Measurements from ENCODE around the gene FREY1.
A peak's percentile ranks its signal among the peaks of the same experiment; 100 is the strongest.

The FREY1 gene

DNA sequence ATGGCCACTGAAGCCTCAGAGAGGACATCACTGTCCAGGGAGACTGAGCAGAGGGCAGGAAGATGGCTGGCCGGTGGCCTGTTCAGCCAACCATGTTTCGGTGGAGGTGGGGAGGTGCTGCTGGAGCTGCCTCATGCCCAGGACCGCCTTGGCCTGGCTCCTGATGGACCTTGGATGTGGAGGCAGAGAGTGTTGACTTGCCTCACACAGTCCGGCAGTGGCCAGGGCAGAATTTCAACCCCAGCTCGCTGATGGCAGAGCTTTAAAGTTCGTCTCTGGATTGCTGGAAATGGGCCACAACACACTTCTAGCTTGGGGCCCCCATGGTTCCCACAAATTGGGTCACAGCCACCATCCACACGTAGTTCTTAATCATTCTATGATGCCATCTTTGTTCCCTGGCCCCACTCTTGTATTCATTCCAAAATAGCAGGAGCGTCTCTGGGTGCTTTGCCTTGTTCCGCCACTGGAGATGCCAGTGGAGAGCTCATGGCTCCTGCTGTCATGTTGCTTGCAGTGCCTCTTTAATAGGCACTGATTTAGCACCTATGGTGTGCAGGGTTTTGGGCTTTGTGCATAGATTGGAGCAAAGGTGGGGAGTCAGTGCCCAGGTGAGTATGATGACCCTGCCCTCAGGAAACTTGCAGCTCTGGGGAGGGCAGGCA is 16.1 kb downstream of the FREY1 start:
- DNase-seq = no peak

DNA sequence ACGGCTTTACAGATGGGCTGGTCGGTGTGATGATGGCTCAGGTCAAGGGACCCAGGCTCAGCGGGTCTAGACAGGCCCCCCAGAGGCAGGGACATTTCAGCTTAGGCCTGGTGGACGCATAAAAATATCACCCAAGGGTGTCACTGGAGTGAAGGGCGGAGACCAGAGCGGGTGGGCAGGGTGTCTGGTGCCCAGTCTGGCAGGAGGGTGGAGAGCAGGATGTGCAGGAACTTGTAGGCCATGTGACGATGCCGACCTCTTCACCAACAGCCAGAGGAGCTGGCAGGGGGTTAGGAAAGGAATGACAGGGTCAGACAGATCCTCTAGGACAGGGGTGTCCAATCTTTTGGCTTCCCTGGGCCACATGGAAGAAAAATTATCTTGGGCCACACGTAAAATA is 17.1 kb downstream of the FREY1 start:
- no peak for DNase-seq

DNA sequence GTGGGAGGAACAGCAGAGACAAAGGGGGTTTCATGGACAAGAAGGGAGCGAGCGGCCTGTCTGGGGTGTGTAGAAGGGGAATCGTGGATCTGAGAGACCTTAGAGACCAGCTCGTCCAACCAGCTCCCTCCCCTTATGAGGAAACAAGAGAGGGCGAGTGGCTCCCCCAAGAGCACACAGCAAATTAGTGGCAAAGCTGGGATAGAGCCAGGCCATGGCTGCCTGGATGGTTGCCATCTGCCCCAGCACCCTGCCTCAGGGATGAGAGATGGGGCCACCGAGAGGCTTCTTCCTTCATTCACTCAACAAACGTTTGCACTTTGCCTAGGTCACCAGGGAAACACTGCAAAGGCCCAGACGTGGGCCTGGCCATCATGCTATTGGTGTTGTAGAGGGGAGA is 17.5 kb downstream of the FREY1 start:
- DNase-seq = no peak

DNA sequence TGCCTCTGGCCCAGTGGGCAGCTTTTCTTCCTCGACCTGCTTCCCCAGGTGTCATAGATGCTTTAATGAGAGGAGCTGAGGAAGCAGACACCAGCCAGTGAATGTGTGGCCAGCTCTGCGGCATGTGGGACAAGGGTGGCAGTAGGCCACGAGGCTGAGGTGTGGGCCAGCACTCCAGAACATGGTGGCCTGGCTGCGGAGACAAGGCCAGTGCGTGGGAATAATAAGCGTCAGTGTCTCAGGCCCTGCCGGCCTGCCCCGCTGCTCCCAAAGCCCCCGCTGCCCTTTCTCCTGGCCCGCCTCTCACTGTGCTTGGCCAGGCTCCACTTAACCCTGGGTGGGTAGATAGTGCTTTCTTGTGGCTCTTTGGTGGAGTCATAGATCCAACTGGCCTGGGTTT is 19.5 kb downstream of the FREY1 start:
- DNase-seq = no peak

DNA sequence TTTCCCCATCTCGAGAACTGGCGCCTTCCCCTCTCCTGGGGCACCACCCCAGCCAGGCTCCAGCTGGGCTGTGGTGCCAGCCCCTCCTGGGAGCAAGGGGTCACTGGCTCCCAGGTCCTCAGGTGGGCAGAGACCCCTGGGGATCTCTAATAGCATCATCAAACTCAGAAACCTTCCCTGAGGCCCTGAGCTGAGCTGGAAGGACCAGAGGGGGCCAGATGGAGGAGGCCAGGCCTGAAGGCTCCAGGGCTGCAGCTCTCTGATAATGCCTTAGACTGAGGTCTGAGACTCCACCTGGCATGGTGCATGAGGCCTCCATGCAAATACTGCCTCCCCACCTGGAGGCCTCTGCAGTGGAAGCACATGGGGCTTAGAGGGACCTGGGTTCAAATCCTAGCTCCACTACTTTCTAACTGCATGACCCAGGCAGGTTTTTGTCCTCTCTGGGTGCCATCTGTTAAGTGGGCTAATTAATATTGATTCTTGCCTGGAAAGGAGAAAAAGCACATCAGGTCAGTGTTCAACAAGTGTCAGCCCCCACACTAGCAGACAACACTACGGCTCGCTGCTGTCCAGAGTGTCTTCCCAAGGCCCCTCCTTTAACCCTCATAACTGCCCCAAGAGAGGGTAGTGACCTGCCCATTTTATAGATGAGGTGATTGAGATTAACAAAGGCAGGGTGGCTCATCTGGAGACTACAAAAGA is 20.1 kb downstream of the FREY1 start:
- DNase-seq = no peak

- no peak for DNase-seq
These were observed 20.9 kb downstream of the FREY1 start for GRCh38 chr11:45885921-45886721.

DNA sequence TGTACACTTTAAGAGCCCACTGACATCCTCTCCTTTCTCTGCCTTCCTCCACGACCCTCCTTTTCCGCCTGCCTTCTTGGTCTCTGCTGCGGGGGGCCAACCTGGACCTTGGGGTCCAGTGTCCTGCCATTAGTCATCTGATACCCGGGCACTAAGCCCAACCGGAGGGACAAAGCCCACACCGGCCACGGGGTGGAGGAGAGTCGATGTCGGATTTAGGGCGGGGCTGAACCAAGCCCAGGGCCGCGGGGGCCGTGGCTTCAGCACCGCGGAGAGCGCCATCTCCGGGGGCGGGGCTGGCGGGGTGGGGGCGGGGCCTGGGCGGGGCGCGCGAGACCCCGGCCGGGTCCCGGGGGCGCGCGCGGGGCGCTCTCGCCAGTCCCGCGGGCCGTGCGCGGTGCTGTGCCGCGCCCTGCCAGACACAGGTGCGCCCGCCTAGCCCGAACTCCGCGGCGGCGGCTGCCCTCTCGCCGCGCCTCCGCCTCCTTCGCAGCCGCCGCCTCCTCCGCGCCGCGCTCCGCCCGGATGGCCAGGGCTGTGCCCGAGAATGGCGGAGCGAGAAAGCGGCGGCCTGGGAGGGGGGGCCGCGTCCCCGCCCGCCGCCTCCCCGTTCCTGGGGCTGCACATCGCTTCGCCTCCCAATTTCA is 21.7 kb downstream of the FREY1 start, which contains the start of gene MAPK8IP1:
TSS of gene MAPK8IP1 (plus strand) at position 378 of the 647 bp plus-strand sequence. CDS start at position 548, 170 bp downstream.
- peak; percentile 28 for DNase-seq

DNA sequence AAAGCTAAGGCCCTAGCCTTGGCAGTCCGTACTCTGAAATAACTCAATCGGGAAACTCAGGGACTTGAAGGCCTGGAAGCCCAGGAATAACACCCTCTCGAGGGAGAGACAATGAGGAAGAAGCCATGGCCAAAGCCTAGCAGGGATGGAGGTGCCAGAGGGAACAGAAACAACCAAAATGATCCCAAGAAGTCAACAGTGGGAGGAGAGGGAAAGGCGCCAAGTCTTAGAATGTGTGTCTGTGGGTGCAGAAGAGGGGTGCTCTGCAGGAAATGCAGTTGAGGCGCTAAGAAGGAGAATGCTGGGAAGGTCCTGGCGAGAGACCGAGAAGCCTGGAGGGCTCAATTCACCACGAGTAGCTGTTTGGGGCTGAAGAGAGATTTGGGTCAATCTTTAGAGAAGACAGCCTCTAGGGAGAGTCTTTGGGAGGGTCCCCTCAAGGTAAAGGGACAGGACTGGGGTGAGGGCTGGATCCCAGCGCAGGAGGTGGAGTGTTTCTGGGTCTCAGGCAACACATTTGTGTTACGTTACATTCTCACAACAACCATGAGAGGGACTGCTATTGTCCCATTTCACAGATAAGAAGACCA is 22.4 kb downstream of the FREY1 start:
- no peak for DNase-seq

DNA sequence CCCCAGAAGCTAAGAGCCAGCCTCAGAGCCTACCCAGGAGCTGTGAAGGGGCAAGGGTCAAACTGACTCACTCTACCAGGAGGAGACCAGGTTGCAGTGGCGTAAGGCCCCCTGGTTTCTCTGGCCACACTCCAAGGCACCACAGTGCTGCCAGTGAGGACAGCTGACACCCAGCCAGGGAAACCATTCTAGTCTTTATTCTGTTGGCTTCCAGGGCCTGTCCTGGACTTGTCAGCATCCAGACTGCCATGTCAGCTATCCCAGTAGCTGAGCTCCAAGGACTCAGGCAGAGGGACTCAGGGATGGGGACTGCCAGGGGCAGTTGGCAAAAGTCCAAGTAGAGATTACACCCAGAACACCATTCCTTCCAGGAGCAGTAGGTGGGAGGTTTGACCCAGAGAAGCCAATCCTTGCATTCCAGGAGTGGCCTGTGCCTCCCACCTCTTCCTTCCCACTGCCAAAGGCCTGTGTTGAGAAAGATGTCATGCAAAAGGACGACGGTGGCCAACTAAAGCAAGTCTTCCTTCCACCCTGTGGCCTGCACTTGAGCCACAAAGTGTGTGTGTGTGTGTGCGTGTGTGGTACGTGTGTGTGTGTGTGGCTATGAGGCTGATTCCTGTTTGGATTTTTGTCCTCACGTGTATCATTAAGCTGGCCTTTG is 25.2 kb downstream of the FREY1 start:
- no peak for DNase-seq

DNA sequence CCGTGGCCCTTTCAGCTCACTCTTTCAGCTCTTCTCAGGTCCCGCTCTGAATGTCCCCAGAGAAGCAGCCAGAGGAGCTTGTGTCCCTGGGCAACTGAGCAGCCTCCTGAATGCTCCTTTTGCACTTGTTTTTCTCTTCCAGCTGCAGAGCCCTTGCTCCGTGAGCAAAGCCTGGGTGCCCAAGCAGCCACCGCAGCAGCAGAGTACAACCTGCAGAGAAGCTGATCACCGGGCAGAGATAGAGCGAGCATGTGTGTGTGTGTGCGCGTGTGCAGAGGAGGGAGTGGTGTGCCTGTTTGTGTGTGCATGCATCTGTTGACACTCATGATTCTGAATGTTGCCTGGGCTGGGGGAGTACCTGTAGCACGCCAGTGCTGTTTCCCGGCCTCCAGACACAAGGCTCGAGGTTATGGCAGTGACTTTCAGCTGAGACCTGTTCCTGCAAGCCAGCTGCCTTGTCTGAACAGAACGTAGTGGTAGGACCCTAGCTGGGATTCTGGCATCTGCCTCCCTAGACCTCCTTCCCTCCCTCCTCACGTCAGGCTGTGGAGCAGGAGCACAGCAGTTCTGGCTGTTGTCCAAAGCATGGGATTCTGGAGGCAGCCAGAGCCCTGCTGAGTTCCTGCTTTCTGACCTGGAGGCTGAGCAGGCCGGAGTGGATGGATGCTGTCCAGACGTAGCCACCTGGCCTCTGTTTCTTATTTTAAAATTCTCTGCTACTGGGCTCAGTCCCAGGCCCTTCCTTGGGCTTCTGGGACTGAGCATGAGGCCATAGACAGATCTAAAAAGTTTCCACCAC is 26.1 kb downstream of the FREY1 start:
- no peak for DNase-seq

- DNase-seq = no peak
These were observed 27.0 kb downstream of the FREY1 start for GRCh38 chr11:45879803-45880686.

GRCh38 chr11:45877845-45878244 is 29.2 kb downstream of the FREY1 start:
- no peak for DNase-seq

DNA sequence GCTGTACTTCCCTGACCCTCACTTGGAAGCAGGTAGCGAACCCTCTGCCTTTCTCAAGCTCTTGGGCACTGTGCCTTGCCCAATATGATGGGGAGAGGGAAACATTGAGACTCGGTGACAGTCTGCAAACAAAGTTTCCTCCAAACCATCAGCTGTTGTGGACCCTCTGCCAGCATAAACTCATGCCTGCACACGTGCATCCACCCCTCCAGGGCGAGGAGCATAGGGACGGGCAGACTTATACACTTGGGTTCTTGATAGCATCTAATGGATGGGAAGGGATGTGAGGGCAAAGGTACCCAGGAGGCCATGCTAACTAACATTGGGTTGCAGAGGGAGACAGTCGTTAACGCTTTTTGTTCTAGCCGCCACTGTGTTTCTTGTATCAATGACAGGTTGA is 29.9 kb downstream of the FREY1 start:
- no peak for DNase-seq

GRCh38 chr11:45876401-45876800 is 30.7 kb downstream of the FREY1 start:
- no peak for DNase-seq

DNA sequence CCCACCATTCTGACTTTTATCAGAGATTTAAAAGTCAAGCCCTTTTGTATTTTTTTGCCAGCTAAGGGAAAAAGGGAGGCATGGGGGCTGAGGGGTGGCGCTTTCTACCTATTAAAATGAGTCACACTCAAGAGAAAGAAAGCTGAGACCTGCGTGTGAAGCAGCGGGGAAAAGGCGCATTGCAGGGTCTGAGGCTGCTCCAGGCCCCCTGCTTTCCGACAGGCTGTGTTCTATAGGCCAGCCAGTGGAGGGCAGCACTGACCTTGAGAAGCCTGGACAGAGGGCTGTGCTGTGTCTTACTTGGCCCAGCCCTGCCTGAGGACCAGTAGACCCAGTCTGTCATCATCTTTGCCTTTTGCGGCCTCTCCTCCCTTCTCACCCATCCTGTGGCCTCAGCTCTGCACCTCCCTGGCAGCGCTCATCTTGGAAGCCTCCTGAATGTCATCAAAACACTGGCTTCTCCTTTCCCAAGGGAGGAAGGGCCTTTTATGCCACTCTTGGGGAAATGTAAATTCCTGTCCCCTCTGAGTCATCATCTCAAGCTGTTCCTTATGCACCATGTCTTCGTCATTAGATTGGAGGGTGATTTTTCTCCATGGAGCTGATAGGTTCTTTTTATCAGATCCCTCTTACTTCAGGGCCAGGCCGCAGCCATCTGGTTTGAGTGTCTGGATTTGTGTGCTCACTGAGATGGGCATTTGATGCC is 34.3 kb downstream of the FREY1 start:
- peak; percentile 35 for DNase-seq

- no peak for DNase-seq
These were observed 35.4 kb downstream of the FREY1 start for GRCh38 chr11:45871638-45872037.

GRCh38 chr11:45870706-45871105 is 36.4 kb downstream of the FREY1 start:
- no peak for DNase-seq

DNA sequence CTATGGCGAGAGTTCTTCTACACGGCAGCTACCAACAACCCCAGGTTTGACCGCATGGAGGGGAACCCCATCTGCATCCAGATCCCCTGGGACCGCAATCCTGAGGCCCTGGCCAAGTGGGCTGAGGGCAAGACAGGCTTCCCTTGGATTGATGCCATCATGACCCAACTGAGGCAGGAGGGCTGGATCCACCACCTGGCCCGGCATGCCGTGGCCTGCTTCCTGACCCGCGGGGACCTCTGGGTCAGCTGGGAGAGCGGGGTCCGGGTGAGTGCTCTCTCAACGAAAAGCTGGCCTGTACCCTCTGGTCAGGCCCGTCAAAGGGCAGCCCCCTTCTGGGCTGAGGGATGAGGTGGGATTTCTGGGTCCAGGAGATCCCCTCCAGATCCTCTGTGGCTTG is 37.5 kb downstream of the FREY1 start:
- DNase-seq = no peak

DNA sequence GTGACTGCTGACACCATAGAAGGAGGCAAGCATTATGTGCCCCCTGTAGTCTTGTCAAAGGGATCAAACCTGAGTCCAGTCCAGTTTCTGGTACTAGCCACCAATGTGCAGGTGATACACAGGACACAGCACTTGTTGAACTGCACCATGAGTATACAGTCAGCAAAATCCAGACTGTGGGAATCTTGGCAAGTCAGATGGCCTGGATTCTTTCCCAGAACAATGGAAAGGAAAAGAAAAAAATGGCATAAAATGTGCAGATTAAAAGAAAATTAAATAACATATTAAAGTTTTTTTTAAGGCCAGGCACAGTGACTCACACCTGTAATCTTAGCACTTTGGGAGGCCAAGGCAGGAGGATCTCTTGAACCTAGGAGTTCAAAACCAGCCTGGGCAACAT is 43.0 kb downstream of the FREY1 start:
- no peak for DNase-seq

Data from stimulated activated CD4-positive, alpha-beta T cell treated with anti-CD3 and anti-CD28 coated beads, Interleukin-1b, Interleukin-23, amount 100 ng/mL, for 48 hours (primary cell).